IPS-15b (cell line): ENCODE data around the gene DNAAF5.
"Not testable (repeated sequence)": the region's sequence is repeated elsewhere in the genome, so short reads cannot be mapped to it uniquely, and the experiment has no call there.

Experiments used
- H3K27me3 ChIP-seq: one replicate; pipeline ENCODE4 v1.6.1; 2013; ENCODE audit warnings: low read length; ENCODE audit not compliant: control insufficient read depth, insufficient read depth
- H3K36me3 ChIP-seq: one replicate; pipeline ENCODE4 v1.6.1; 2013; ENCODE audit warnings: low read length; ENCODE audit not compliant: control insufficient read depth, insufficient read depth
- H3K4me1 ChIP-seq: one replicate; pipeline ENCODE4 v1.6.1; 2013; ENCODE audit warnings: mild to moderate bottlenecking, low read length; ENCODE audit not compliant: control insufficient read depth, insufficient read depth
- H3K4me3 ChIP-seq: one replicate; pipeline ENCODE4 v1.5.1; 2013; ENCODE audit warnings: low read depth, low read length
- H3K9ac ChIP-seq: one replicate; pipeline ENCODE4 v1.6.1; 2013; ENCODE audit warnings: low read depth, mild to moderate bottlenecking, low read length
- H3K9me3 ChIP-seq: one replicate; pipeline ENCODE4 v1.6.1; 2013; ENCODE audit warnings: mild to moderate bottlenecking, low read length; ENCODE audit not compliant: control insufficient read depth, insufficient read depth

DNAAF5 gene

DNA sequence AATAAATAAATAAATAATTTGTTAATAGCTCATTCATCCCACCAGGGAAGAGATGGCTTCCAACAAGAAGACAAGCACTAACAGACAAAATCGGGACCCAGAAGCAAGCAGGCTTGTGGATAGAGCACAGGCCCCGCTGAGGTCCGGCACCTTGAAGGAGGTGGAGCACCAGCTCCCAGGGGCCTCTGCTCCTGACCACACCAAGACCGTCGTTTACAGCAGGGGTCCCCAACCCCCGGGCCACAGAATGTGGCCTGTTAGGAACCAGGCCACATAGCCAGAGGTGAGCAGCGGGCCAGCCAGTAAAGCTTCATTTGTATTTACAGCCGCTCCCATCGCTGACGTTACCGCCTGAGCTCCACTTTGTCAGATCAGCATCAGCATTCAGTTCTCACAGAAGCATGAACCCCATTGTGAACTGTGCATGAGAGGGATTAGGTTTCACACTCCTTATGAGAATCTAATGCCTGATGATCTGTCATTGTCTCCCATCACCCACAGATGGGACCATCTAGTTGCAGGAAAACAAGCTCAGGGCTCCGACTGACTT is 72.5 kb downstream of the DNAAF5 start:
- H3K36me3 ChIP-seq, result no peaks in the 10 kb centered on the region
- no peaks in the 10 kb centered on the region for H3K9me3 ChIP-seq
- no peak overlapping the region for H3K4me3 ChIP-seq
- no peaks in the 10 kb centered on the region for H3K27me3 ChIP-seq
- H3K4me1 ChIP-seq, result no peaks in the 10 kb centered on the region
- H3K9ac ChIP-seq, result no peak overlapping the region

DNA sequence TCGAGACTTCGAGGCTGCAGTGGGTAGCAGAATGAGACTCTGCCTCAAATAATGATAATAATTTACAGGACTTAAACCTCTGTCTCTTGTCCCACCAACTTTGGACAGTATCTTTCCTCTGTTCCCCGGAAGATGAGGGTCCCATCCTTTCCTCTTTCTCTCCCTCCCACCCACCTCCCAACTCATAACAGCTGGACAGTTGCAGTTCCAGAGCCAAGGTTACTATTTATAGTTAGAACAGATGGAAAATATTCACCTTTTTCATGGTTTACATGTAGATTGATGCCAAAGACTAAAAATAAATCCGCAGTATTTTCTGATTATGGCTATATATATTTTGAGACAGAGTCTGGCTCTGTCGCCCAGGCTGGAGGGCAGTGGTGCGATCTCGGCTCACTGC is 74.2 kb downstream of the DNAAF5 start:
- H3K9me3 ChIP-seq, result no peaks in the 10 kb centered on the region
- H3K36me3 ChIP-seq, result no peaks in the 10 kb centered on the region
- no peak overlapping the region for H3K4me3 ChIP-seq
- no peaks in the 10 kb centered on the region for H3K4me1 ChIP-seq
- no peak overlapping the region for H3K9ac ChIP-seq
- no peaks in the 10 kb centered on the region for H3K27me3 ChIP-seq

DNA sequence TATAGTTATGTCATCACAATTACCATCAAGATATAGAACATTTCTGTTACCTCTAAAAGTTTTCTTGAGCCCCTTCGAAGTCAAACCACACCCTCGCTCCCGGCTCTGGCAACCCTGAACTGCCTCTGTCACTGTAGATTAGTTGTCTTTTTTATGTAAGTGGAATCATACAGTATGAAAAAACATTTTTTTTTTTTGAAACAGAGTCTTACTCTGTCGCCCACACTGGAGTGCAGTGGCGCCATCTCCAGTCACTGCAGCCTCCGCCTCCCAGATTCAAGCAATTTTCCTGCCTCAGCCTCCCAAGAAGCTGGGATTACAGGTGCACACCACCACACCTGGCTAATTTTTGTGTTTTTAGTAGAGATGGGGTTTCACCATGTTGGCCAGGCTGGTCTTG is 74.9 kb downstream of the DNAAF5 start:
- not testable (repeated sequence) for H3K4me1 ChIP-seq, H3K9me3 ChIP-seq, H3K27me3 ChIP-seq, H3K4me3 ChIP-seq, H3K9ac ChIP-seq, H3K36me3 ChIP-seq

DNA sequence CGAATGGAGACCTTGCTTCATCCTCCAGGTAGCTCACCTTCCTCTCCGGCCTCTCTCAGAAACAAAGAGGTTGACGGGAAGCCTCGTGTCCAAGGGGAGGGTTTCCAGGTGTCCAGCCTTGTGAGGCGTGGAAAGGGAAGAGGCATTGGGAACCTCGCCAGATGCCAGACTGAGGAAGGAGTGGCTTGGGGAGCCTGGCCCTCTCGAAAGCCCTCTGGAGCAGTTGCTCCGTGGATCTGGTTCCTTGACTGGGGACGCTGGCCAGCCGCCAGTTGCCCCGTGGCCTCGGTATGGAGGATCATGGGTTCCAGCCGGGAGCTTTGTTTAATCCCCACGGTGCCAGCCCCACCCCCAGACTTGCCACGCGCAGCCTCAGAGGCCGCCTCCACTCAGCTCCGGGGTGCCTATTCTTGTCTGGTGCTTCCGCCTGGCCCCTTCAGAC is 75.5 kb downstream of the DNAAF5 start:
- Histone ChIP-seq H3K4me3 (no peak overlapping the region), H3K4me1 (no peaks in the 10 kb centered on the region), H3K9me3 (no peaks in the 10 kb centered on the region), H3K36me3 (no peaks in the 10 kb centered on the region), H3K27me3 (no peaks in the 10 kb centered on the region), H3K9ac (no peak overlapping the region)

DNA sequence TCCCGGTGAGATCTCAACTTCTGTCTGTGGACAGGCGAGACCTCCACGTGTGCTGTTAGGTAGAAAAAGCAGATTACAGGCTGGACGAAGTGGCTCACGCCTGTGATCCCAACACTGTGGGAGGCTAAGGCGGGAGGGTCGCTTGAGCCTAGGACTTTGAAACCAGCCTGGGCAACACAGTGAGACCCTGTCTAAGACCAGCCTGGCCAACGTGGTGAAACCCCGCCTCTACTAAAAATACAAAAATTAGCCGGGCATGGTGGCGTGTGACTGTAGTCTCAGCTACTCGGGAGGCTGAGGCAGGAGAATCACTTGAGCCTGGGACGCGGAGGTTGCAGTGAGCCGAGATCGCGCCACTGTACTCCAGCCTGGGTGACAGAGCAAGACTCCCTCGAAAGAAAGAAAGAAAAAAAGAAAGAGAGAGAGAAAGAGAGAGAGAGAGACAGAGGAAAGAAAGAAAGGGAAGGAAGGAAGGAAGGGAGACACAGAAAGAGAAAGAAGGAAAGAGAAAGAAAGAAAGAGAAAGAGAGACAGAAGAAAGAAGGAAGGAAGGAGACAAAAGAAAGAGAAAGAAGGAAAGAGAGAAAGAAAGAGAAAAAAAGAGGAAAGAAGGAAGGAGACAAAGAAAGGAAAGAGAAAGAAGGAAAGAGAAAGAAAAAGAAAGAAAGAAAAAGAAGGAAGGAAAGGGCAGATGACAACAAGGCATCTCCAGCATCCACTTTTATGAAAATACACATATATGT is 76.2 kb downstream of the DNAAF5 start:
- no peaks in the 10 kb centered on the region for H3K9me3 ChIP-seq
- H3K36me3 ChIP-seq, result no peaks in the 10 kb centered on the region
- H3K9ac ChIP-seq, result no peak overlapping the region
- no peaks in the 10 kb centered on the region for H3K4me1 ChIP-seq
- no peak overlapping the region for H3K4me3 ChIP-seq
- no peaks in the 10 kb centered on the region for H3K27me3 ChIP-seq

DNA sequence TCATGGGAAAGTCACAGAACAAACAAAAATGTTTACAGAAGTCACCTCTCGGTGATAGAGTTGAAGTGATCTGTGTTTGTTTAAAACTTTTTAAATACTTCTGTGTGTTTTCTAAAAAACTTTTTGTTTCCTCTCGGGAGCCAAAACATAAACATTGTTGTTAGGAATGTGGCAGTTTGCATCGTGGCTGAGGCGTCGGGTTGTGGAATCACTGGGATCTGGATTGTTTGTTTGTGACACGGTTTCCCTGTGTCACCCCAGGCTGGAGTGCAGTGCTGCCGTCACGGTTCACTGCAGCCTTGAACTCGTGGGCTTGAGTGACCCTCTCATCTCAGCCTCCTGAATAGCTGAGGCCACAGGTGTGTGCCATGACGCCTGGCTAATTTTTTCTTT is 76.7 kb downstream of the DNAAF5 start:
- H3K4me1 ChIP-seq, result no peaks in the 10 kb centered on the region
- no peaks in the 10 kb centered on the region for H3K36me3 ChIP-seq
- no peak overlapping the region for H3K4me3 ChIP-seq
- H3K9me3 ChIP-seq, result no peaks in the 10 kb centered on the region
- no peaks in the 10 kb centered on the region for H3K27me3 ChIP-seq
- no peak overlapping the region for H3K9ac ChIP-seq

DNA sequence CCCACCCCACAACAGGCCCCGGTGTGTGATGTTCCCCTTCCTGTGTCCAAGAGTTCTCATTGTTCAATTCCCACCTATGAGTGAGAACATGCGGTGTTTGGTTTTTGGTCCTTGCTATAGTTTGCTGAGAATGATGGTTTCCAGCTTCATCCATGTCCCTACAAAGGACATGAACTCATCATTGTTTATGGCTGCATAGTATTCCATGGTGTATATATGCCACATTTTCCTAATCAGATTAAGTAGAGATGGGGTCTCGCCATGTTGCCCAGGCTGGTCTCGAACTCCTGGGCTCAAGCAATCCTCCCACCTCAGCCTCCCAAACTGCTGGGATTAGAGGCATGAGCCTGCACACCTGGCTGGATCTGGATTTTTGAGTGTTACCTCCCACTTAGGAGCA is 77.3 kb downstream of the DNAAF5 start:
- not testable (repeated sequence) for H3K9ac ChIP-seq, H3K27me3 ChIP-seq, H3K36me3 ChIP-seq, H3K9me3 ChIP-seq, H3K4me3 ChIP-seq, H3K4me1 ChIP-seq

DNA sequence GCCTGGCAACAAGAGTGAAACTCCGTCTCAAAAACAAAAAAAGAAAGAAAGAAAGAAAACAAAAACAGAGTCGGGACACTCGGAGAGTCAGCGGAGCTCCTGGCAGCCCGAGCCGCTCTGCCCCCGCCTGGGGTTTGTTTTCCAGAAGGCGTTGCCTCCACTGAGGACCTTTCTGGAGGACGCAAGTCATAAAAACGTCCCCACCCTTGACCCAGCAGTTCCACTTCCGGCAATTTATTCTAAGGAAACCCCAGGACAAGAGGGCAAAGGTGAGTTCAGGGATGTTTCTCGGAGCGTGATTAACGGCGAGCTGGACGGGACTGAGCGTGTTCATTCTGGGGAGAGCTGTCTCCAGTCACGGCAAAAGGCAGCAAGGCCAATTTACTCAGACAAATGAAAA is 78.8 kb downstream of the DNAAF5 start:
- H3K9me3 ChIP-seq, result no peaks in the 10 kb centered on the region
- no peaks in the 10 kb centered on the region for H3K4me1 ChIP-seq
- no peaks in the 10 kb centered on the region for H3K36me3 ChIP-seq
- H3K4me3 ChIP-seq, result no peak overlapping the region
- no peaks in the 10 kb centered on the region for H3K27me3 ChIP-seq
- H3K9ac ChIP-seq, result no peak overlapping the region

DNA sequence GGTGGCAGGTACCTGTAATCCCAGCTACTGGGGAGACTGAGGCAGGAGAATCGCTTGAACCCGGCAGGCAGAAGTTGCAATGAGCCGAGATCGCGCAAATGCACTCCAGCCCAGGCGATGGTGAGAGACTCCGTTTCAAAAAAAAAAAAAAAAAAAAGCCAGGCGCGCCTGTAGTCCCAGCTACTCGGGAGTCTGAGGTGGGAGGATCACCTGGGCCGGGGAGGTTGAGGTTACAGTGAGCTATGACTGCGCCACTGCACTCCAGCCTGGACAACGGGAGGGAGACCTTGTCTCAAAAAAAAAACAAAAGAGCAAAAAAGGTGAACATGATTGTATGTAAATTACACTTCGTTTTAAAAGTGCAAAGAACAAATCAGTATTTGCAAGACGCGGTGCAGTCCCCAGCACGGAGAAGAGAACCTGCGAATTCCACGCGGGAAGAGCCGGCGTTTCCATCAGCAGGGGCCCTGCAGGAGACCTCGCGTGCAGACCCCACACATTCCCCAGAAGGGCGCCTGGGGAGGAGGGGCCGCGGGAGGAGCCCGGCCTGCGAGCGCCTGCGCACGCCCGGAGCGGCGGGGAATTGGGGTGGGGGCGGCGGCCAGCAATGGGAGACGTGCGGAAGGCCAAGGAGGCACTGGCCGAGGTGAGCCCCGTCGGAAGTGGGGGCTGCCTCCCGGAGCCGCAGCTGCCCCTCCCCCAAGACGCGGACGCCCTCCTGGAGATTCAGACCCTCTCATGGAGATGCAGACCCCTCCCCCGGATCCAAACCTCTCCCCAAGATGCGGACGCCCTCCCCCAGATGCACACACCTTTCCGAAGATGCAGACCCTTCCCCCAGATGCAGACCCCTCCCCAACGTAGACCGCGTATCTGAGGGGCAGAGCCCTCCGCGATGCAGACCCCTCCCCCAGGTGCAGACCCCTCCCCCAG is 89.1 kb downstream of the DNAAF5 start:
- H3K36me3 ChIP-seq, result no peaks in the 10 kb centered on the region
- H3K9ac ChIP-seq, result peak overlapping the region; percentile 66
- H3K27me3 ChIP-seq, result no peaks in the 10 kb centered on the region
- no peaks in the 10 kb centered on the region for H3K9me3 ChIP-seq
- H3K4me1 ChIP-seq, result peaks cover 17% of the 10 kb centered on the region
- peak overlapping the region; percentile 63 for H3K4me3 ChIP-seq

DNA sequence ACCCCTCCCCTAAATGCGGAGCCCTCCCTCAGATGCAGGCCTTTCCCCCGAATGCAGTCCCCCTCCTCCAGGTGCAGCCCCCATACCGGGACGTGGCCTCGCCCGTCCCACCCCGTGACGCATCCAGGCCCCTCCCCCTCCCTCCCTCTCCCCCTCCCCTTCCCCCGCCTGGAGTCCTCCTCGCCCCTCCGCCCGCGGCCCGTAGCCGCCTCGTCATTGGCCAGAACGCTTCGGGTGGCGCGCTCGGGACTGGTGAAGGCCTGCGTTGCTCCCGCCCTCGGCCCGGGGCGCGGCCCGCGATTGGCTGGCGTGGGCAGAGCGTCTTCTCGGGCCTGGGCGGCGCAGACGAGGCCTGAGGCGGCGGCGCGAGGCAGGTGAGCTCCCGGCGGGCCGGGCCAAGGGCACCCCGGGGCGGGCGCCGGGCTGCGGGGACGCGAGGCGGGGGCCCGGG is 89.8 kb downstream of the DNAAF5 start:
- Histone ChIP-seq H3K9me3 (no peaks in the 10 kb centered on the region), H3K4me3 (peak overlapping the region; percentile 63), H3K27me3 (no peaks in the 10 kb centered on the region), H3K36me3 (no peaks in the 10 kb centered on the region), H3K9ac (no peak overlapping the region), H3K4me1 (peaks cover 17% of the 10 kb centered on the region)

DNA sequence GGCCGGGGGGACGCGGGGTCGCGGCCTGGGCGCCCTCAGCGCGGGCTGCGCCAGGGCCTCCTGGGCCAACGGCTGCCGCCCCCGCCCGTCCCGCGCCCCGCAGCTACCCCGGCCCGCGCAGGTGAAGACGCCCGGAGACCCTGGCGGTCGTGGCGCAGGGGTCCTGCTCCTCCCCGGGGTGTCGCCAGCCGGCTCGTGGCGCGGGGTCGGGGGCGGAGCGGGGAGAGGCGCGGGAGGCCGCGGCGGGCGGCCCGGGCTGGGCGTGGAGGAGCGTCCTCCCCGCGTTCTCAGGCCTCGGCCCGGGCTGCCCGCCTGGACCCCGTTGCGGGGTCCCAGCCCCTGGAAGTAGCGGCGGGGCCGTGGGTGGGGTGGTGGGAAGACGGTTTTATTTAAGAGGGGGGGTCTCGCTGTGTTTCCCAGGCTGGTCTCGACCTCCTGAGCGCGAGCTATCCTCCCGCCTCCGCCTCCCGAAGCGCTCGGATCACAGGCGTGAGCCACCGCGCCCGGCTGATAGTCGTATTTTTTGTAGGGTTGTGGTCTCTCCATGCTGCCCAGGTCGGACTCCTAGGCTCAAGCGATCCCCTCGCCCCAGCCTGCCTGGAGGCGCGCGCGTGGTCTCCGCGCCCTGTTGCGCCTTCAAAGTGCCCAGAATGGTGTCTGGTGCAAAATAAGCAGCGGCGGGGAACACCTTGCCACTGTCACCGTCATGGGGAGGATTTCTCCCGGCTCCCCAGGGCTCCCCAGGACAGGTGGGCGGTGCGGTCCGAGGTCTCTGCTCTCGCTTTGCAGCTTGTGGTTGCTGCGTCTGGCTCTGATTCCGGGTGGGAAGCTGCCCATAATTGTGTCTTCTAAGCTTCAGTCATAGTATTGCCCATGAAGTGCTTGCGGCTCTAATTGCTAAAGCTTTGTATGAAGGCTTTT is 90.5 kb downstream of the DNAAF5 start:
- Histone ChIP-seq H3K4me3 (peak overlapping the region; percentile 88), H3K36me3 (no peaks in the 10 kb centered on the region), H3K4me1 (peaks cover 17% of the 10 kb centered on the region), H3K27me3 (no peaks in the 10 kb centered on the region), H3K9ac (peak overlapping the region; percentile 56), H3K9me3 (no peaks in the 10 kb centered on the region)
